Measurements from ENCODE around the gene MAEA. TPM values are rescaled to one million over a fixed set of nuclear protein-coding genes. Genes with fewer than 3 reads are reported as not detected.

MAEA gene
- total RNA-seq, 2 donors from 2014 or later, result 48.8 to 72.7 TPM

GRCh38 chr4:1374706-1375045 is 85.0 kb downstream of the MAEA start:
- H3K27ac Mint-ChIP-seq, result no peak overlapping the region
- H3K36me3 Mint-ChIP-seq (ENCODE audit: low read depth), result peaks cover 22% of the 10 kb centered on the region
- Histone ChIP-seq H3K9me3 (ENCODE audit: control insufficient read depth, low read length) (no peaks in the 10 kb centered on the region), H3K9ac (ENCODE audit: extremely low read depth, low read length, poor library complexity, severe bottlenecking) (no peak overlapping the region), H3K4me1 (ENCODE audit: control insufficient read depth, insufficient read depth, low read length) (no peaks in the 10 kb centered on the region), H3K36me3 (ENCODE audit: control insufficient read depth, insufficient read depth, low read length) (peaks cover 3% of the 10 kb centered on the region), H3K27ac (ENCODE audit: low read depth, low read length) (no peak overlapping the region), H3K27me3 (ENCODE audit: control insufficient read depth, insufficient read depth, low read length, poor library complexity, severe bottlenecking) (no peaks in the 10 kb centered on the region), H3K4me3 (ENCODE audit: low read length) (no peak overlapping the region)
- H3K9me3 Mint-ChIP-seq, result no peaks in the 10 kb centered on the region
- no peak for DNase-seq
- H3K4me3 Mint-ChIP-seq, result no peak overlapping the region
- 90 to 96% methylated on average over 14 of the region's 14 CpGs for WGBS, 2 experiments (ENCODE audit: insufficient coverage in 1 of 2, insufficient read length in 1 of 2)
- TF ChIP-seq CTCF (conservative IDR thresholded peaks at IDR 0.05), result no peak
- no peaks in the 10 kb centered on the region for H3K27me3 Mint-ChIP-seq (ENCODE audit: insufficient read depth)
- H3K4me1 Mint-ChIP-seq, result no peaks in the 10 kb centered on the region

DNA sequence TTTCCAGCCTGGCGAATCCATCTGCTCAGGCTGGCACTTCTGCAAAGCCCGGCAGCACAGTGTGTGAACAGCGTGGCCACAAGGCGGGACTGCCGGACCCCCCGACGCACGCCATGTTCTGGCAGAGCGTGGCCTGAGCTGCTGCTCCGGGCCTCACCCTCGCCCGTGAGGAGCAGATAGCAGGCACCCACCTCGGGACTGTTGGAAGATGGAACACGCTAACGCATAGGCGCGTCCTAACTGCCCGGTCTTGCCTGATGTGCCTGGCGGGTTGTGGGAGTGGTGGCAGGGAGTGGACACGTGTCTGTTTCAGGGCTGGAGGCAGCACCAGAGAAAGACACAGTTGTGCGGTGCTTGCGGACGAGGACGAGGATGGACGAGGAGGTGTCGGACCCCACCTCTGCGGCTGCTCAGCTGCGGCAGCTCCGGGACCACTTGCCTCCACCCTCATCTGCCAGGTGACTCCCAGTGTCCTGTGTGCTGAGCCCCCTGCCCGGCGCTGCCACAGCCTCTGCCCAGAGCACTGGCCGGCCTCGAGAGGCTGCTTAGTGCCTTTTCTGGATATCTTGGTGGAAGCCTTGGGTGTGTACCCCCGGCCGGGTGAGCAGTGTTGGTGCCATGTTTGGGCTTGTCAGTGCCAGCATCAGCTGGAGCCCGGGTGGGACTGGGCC is 85.5 kb downstream of the MAEA start:
- WGBS, 2 experiments (ENCODE audit: insufficient coverage in 1 of 2, insufficient read length in 1 of 2), result 95% methylated on average over 34 to 36 of the region's 36 CpGs
- Histone ChIP-seq H3K9me3 (ENCODE audit: control insufficient read depth, low read length) (no peaks in the 10 kb centered on the region), H3K4me3 (ENCODE audit: low read length) (no peak overlapping the region), H3K36me3 (ENCODE audit: control insufficient read depth, insufficient read depth, low read length) (peaks cover 3% of the 10 kb centered on the region), H3K4me1 (ENCODE audit: control insufficient read depth, insufficient read depth, low read length) (no peaks in the 10 kb centered on the region), H3K27ac (ENCODE audit: low read depth, low read length) (no peak overlapping the region), H3K27me3 (ENCODE audit: control insufficient read depth, insufficient read depth, low read length, poor library complexity, severe bottlenecking) (no peaks in the 10 kb centered on the region), H3K9ac (ENCODE audit: extremely low read depth, low read length, poor library complexity, severe bottlenecking) (no peak overlapping the region)
- Mint-ChIP-seq H3K4me3 (no peak overlapping the region), H3K9me3 (no peaks in the 10 kb centered on the region), H3K4me1 (no peaks in the 10 kb centered on the region), H3K27ac (no peak overlapping the region), H3K27me3 (ENCODE audit: insufficient read depth) (no peaks in the 10 kb centered on the region), H3K36me3 (ENCODE audit: low read depth) (peaks cover 22% of the 10 kb centered on the region)
- no peak for TF ChIP-seq CTCF (conservative IDR thresholded peaks at IDR 0.05)
- DNase-seq, result peak; percentile 29

- no peak overlapping the region for H3K27ac Mint-ChIP-seq
- H3K4me1 Mint-ChIP-seq, result no peaks in the 10 kb centered on the region
- no peaks in the 10 kb centered on the region for H3K27me3 Mint-ChIP-seq (ENCODE audit: insufficient read depth)
- Histone ChIP-seq H3K4me1 (ENCODE audit: control insufficient read depth, insufficient read depth, low read length) (no peaks in the 10 kb centered on the region), H3K9ac (ENCODE audit: extremely low read depth, low read length, poor library complexity, severe bottlenecking) (no peak overlapping the region), H3K4me3 (ENCODE audit: low read length) (no peak overlapping the region), H3K9me3 (ENCODE audit: control insufficient read depth, low read length) (no peaks in the 10 kb centered on the region), H3K27me3 (ENCODE audit: control insufficient read depth, insufficient read depth, low read length, poor library complexity, severe bottlenecking) (no peaks in the 10 kb centered on the region), H3K27ac (ENCODE audit: low read depth, low read length) (no peak overlapping the region), H3K36me3 (ENCODE audit: control insufficient read depth, insufficient read depth, low read length) (peaks cover 3% of the 10 kb centered on the region)
- H3K36me3 Mint-ChIP-seq (ENCODE audit: low read depth), result peaks cover 21% of the 10 kb centered on the region
- H3K4me3 Mint-ChIP-seq, result no peak overlapping the region
- H3K9me3 Mint-ChIP-seq, result no peaks in the 10 kb centered on the region
- TF ChIP-seq CTCF (conservative IDR thresholded peaks at IDR 0.05), result no peak
- peak; percentile 29 for DNase-seq
- WGBS, 2 experiments (ENCODE audit: insufficient coverage in 1 of 2, insufficient read length in 1 of 2), result 90 to 100% methylated on average over 10 to 17 of the region's 17 CpGs
Measured at GRCh38 chr4:1375761-1376322, 86.2 kb downstream of the MAEA start.

All from endodermal cell (in vitro differentiated cells).